Activated CD8-positive, alpha-beta memory T cell treated with anti-CD3 and anti-CD28 coated beads for 4 hours (primary cell): ENCODE results near the gene HRCT1.
"Not testable (repeated sequence)": the region's sequence is repeated elsewhere in the genome, so short reads cannot be mapped to it uniquely, and the experiment has no call there.

Source experiments
- DNase-seq, 2 donors: peaks; one replicate each; pipeline ENCODE4 v3.0.0-alpha.2; 2020; ENCODE audit warnings: low read depth in 2 of 2

The HRCT1 gene

GRCh38 chr9:35917261-35917660 lies 11.3 kb downstream of the HRCT1 start:
- DNase-seq: no peak

GRCh38 chr9:35918780-35919179 lies 12.8 kb downstream of the HRCT1 start:
- no peak for DNase-seq

DNA sequence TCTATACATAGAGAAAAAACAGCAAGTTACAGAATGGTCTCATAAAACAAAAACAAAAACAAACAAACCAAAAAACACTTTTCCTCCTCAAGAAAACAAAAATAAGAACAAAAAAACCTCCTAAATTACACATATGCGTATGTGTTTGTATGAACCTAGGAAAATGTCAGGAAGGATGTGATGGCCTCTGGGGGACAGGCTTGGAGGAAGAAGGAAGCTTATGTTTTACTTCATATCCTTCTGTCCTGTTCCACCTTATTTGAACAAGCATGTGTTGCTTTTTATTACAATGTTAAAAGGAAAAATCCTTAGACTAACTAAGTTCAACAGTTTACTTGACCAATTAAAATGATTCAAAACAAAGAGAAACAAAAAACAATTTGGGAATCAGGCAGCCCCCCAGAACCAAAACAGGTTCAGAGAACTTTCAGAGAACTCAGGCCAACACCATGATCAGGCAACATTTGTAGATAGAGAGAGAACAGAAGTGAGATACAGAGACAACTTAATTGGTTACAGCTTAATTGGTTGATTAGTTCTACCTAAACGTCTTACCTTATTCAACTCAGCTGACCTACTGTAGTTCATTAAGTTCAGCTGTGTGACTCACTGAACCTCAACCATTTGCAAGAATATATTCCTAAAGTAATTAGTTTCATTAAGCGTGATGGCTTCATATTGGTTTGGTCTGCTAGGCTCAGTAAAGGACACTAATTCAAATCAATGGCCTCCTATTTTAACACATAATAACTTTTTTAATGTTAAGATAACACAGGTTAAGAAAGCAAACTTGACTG lies 13.4 kb downstream of the HRCT1 start:
- no peak for DNase-seq

DNA sequence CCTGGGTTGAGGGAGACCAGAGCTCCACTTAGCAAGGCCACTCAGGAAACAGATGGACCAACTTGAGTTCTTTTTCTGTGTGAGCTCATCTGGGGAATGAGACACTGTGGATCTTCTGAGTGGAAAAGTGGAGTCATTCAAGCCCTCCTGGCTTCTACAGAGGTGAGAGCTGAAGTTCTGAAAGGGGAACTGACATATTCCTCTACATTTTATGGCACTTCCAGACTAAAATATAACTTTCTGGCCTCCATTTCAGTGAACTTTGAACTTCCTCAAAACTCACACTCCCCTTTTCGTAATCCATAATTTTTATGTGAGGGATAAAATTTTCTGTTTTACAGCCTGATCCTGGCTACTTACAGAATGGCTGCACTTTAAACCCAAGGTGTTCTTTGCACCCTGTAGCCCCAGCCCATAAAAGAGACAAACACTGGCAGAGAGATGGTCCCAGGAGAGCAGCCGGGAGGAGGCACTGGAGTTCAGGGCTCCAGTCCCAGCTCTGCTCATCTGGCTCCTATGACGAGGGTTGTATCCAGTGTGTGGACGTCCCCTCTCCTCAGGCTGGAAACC lies 14.1 kb downstream of the HRCT1 start:
- no peak for DNase-seq

DNA sequence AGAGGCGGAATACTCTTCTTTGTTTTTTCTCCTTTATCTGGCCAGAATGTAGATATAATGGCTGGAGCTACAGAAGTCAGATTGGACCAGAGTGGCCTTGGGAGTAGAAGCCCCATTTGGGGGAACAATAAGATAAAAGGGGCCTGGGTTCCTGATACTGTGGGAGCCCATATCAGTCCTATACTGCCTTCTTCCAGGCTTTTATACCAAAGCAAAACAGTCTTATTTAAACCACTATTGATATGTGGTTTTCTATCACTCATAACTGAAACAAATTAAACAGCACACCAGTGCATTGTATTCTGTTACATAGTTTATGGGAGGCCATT lies 17.6 kb downstream of the HRCT1 start:
- DNase-seq: no peak

GRCh38 chr9:35923927-35924763 lies 18.1 kb downstream of the HRCT1 start:
- DNase-seq: no peak

GRCh38 chr9:35928591-35929452 lies 22.8 kb downstream of the HRCT1 start:
- no peak for DNase-seq

- DNase-seq: no peak
Measured at GRCh38 chr9:35929453-35929718, 23.4 kb downstream of the HRCT1 start.

GRCh38 chr9:35930521-35930920 lies 24.5 kb downstream of the HRCT1 start:
- no peak for DNase-seq

DNA sequence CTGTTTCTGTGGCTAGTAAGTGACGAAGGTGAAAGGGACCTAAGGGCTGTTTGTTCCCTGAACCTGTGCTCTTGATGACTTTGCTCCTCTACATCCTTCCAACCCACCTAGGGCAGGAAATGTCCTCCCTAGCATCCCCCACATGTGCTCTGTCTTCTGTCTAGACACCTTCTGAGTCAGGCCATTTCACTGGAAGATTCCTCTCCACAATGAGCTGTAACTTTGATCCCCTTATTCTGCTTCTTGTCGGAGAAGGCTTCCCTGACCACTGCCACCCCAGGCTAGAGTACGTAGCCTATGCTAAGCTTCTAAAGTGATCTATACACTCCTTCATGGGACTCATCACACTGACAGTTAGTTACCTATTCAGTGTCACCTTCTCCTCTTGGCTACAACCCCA lies 25.0 kb downstream of the HRCT1 start:
- no peak for DNase-seq

- no peak for DNase-seq
Measured at GRCh38 chr9:35932735-35933134, 26.7 kb downstream of the HRCT1 start.

GRCh38 chr9:35933550-35934067 lies 27.6 kb downstream of the HRCT1 start:
- no peak for DNase-seq

- not testable (repeated sequence) for DNase-seq
Measured at GRCh38 chr9:35934069-35934468, 28.1 kb downstream of the HRCT1 start.

GRCh38 chr9:35935261-35935660 lies 29.3 kb downstream of the HRCT1 start:
- DNase-seq: no peak

- no peak for DNase-seq
Measured at GRCh38 chr9:35935755-35936509, 29.9 kb downstream of the HRCT1 start.

GRCh38 chr9:35937227-35937626 lies 31.2 kb downstream of the HRCT1 start:
- no peak for DNase-seq

DNA sequence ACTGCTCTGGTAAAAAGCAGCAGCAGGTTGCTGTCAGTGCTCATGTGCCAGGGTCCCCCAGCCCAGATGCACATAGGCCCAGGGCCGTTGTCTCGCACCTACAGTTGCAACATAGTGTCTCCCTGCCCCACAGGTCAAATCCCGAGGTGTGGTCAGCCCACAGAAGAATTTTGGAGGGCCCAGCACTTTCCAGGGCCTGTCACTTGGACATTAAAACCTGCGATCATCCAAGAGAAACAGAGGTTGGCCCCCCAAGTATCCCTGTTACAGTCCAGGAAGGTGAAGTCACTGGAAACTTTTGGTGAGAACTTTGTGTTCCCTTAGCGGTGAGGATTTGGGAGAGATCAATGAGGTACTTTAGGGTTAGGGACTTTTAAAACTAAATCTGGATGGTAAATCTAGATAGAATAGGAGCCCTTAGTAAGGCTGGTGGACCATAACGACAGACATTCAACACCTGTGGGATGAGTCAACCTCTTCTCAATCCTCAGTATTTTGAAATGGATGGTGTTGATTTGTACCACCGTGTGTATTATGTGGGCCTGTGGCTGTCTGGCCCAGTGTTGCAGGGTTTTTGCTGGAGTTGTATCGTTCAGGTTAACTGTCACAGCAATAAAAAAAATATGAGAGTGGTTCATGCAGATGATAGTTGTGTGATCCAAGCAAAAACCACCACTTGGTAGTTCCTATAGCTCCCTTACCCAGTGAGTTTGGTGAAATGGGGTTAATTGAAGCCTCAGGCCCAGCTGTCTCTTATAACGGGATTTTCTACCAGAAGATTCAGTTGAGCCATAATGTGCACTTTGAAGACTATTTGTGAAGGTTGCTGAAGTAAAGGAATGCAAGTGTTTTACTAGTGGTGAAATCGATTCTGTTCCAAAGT lies 32.7 kb downstream of the HRCT1 start:
- no peak for DNase-seq

DNA sequence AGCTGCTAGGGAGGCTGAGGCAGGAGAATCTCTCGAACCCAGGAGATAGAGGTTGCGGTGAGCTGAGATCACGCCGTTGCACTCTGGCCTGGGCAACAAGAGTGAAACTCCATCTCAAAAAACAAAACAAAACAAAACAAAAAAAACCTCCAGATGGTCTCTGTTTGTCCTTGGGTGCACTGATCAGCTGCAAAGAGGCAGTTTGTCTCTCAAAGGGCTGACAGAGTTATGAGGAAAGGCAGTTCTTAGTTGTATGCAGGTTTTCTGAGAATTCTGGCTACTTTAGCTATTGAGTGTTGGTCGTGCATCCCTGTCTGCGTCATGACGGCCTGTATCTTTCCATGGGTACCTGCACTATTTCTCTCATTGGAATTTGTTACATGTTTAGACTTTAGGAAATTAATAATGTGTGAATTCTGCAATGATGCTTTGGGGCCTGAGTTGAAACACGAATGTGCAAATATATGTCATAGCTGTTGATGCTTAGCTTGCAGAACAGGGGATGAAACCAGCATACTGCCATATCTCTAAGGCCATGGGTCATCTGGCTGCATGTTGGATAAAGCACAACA lies 33.8 kb downstream of the HRCT1 start:
- no peak for DNase-seq

DNA sequence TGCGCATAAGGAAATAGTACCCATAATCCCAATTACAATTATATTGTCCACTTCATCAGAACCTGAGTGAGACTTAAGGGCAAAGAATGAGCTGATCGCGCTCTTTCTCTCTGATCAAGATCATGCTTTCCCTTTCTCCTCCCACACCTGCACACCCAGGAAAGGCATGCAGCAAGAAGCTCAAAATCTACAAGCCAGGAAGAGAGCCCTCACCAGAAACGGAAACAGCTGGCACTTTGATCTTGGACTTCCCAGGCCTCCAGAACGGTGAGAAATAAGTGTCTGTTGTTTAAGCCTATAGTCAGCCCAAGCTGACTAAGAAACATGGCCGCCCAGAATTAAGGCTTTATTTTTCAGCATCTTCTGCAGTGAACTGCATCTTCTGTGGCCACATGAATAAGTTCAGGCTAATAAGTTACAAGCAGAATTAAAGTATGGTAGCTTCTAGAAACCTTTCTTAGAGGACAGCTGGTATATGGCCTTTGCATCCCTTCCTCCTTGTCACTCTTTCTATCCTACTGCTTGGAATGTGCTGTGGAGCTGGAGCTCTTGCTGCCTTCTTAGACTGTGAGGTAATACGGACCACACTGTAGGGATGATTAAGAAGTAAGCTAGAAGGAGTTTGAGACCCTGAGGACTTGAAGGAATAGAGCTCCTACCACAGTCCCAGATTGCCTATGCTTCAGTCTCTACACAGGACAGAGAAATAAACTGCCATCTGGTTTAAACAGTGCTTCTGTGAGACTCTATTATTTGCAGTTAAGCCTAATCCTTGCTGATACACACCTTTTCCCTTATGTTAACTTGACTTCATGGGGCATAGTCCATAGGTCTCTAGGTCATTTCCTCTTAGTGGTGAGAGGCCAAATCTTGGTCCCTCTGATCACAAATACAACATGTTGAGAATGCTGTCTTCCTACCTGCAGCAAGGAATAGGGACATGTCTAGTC lies 34.7 kb downstream of the HRCT1 start:
- no peak for DNase-seq
